Activated T-cell treated with anti-CD3 and anti-CD28 coated beads, Interleukin-2, amount 50 U/mL, for 4 hours (primary cell): Measurements from ENCODE around the gene CIAO3. TPM values are rescaled to one million over a fixed set of nuclear protein-coding genes. Genes with fewer than 3 reads are reported as not detected.
"Not testable (repeated sequence)": the region's sequence is repeated elsewhere in the genome, so short reads cannot be mapped to it uniquely, and the experiment has no call there.

Experiments used
- ATAC-seq, 2 donors: fragments of 200-7000 bp; cut with Tn5 transposase; one replicate each; pipeline ENCODE4 v1.10.0; 2021
- DNase-seq: peaks from one replicate; pipeline ENCODE4 v3.0.0-alpha.2; 2020
- H3K27me3 Mint-ChIP-seq: one replicate; pipeline ENCODE4 v1.8.0; 2021; ENCODE audit warnings: low read depth, mixed read lengths
- H3K36me3 Mint-ChIP-seq: one replicate; pipeline ENCODE4 v1.8.0; 2022; ENCODE audit warnings: mixed read lengths; ENCODE audit not compliant: insufficient read depth
- H3K4me1 Mint-ChIP-seq: one replicate; pipeline ENCODE4 v1.8.0; 2021; ENCODE audit warnings: low read depth, mixed read lengths
- H3K4me3 Mint-ChIP-seq: one replicate; pipeline ENCODE4 v1.8.0; 2021; ENCODE audit warnings: mild to moderate bottlenecking, moderate library complexity, mixed read lengths
- H3K9me3 Mint-ChIP-seq: one replicate; pipeline ENCODE4 v1.8.0; 2021; ENCODE audit warnings: mixed read lengths
- total RNA-seq, 3 donors: library from RNA; stranded (reverse); gene quantifications; one replicate each; pipeline ENCODE4 v1.2.1, GENCODE V29; 2021

CIAO3 gene
- total RNA-seq, 3 donors from 2014 or later: 30.1 to 39.5 (median 34.8) TPM

DNA sequence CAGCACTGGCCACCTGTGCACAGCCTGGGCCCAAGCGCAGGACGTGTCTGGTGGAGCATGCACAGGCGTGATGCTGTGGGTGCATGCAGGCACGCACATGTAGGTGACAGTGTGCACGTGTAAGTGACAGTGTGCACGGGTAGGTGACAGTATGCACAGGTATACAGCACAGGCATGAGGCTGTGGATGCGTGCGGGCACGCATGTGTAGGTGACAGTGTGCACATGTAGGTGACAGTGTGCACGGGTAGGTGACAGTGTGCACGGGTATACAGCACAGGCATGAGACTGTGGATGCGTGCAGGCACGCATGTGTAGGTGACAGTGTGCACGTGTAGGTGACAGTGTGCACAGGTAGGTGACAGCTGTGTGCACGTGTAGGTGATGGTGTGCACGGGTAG, 39.5 kb upstream of the CIAO3 start:
- Mint-ChIP-seq H3K4me1 (peaks cover 6% of the 10 kb centered on the region), H3K36me3 (no peaks in the 10 kb centered on the region), H3K9me3 (no peaks in the 10 kb centered on the region), H3K4me3 (no peak overlapping the region), H3K27me3 (peaks cover 17% of the 10 kb centered on the region)
- no peak for DNase-seq
- no peak for ATAC-seq

GRCh38 chr16:779561-779960, 38.8 kb upstream of the CIAO3 start:
- no peak overlapping the region for H3K4me3 Mint-ChIP-seq
- no peak for ATAC-seq
- no peaks in the 10 kb centered on the region for H3K9me3 Mint-ChIP-seq
- no peak for DNase-seq
- H3K36me3 Mint-ChIP-seq: no peaks in the 10 kb centered on the region
- H3K27me3 Mint-ChIP-seq: peaks cover 17% of the 10 kb centered on the region
- H3K4me1 Mint-ChIP-seq: peaks cover 2% of the 10 kb centered on the region

DNA sequence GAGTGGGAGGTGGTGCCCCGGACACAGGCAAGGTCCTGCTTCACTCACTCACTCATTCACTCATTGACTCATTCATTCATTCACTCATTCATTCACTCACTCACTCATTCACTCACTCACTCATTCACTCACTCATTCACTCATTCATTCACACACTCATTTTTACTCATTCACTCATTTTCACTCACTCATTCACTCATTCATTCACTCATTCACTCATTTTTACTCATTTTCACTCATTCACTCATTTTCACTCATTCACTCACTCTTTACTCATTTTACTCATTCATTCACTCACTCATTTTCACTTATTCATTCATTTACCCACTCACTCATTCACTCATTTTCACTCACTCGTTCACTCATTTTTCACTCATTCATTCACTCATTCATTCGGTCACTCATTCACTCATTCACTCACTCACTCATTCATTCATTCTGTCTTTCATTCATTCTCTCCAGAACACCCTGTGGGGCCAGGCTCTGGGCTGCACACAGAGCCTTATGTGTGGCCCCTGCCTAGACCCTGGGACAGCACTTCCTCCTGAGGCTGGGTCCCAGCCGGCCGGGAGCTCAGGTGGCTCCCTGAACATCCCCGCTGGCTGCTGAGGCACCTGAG, 38.2 kb upstream of the CIAO3 start:
- peaks cover 2% of the 10 kb centered on the region for H3K4me1 Mint-ChIP-seq
- peaks cover 17% of the 10 kb centered on the region for H3K27me3 Mint-ChIP-seq
- no peak overlapping the region for H3K4me3 Mint-ChIP-seq
- DNase-seq (no peak), ATAC-seq (no peak)
- no peaks in the 10 kb centered on the region for H3K9me3 Mint-ChIP-seq
- H3K36me3 Mint-ChIP-seq: no peaks in the 10 kb centered on the region

DNA sequence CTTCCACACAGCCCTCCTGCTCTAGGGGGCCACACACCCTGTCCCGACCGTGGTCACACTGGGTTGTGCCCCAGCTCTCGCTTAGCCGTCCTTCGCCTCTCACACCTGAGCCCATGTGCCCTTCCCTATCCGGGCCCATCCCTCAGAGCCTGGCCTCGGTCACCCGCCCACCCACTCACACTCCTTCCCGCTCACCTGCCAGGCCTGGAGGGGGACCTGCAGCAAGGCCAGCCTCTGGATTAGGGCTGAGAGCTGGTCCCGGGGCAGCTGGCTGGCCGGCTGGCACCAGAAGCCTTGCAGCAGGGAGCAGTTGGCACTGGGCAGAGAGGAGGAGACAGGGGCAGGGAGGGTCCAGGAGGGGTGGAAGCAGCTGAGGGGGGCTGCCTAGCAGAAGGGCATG, 37.6 kb upstream of the CIAO3 start:
- H3K9me3 Mint-ChIP-seq: no peaks in the 10 kb centered on the region
- H3K4me3 Mint-ChIP-seq: no peak overlapping the region
- ATAC-seq (peak in 1 of 2 donors; percentile 7), DNase-seq (no peak)
- peaks cover 2% of the 10 kb centered on the region for H3K4me1 Mint-ChIP-seq
- no peaks in the 10 kb centered on the region for H3K36me3 Mint-ChIP-seq
- peaks cover 17% of the 10 kb centered on the region for H3K27me3 Mint-ChIP-seq

GRCh38 chr16:777826-778225, 37.0 kb upstream of the CIAO3 start:
- H3K9me3 Mint-ChIP-seq: no peaks in the 10 kb centered on the region
- peaks cover 2% of the 10 kb centered on the region for H3K4me1 Mint-ChIP-seq
- ATAC-seq (no peak), DNase-seq (no peak)
- H3K36me3 Mint-ChIP-seq: no peaks in the 10 kb centered on the region
- H3K4me3 Mint-ChIP-seq: no peak overlapping the region
- peaks cover 17% of the 10 kb centered on the region for H3K27me3 Mint-ChIP-seq

DNA sequence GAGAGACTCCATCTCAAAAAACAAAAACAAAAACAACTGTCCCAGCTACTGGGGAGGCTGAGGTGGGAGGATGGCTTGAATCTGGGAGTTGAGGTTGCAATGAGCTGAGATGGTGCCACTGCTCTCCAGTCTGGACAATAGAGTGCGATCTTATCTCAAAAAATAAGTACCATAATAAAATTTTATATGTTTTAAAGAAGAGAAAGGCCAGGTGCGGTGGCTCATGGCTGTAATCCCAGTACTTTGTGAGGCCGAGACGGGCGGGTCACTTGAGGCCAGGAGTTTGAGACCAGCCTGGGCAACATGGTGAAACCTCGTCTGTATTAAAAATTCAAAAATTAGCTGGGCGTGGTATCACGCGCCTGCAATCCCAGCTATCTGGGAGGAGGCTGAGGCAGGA, 36.0 kb upstream of the CIAO3 start:
- no peaks in the 10 kb centered on the region for H3K36me3 Mint-ChIP-seq
- H3K27me3 Mint-ChIP-seq: peaks cover 17% of the 10 kb centered on the region
- H3K9me3 Mint-ChIP-seq: no peaks in the 10 kb centered on the region
- H3K4me3 Mint-ChIP-seq: no peak overlapping the region
- DNase-seq (no peak), ATAC-seq (no peak)
- H3K4me1 Mint-ChIP-seq: peaks cover 2% of the 10 kb centered on the region

GRCh38 chr16:776298-776697, 35.5 kb upstream of the CIAO3 start:
- not testable (repeated sequence) for H3K36me3 Mint-ChIP-seq, H3K4me1 Mint-ChIP-seq, H3K9me3 Mint-ChIP-seq, H3K4me3 Mint-ChIP-seq, ATAC-seq, DNase-seq
- peaks cover 17% of the 10 kb centered on the region for H3K27me3 Mint-ChIP-seq

DNA sequence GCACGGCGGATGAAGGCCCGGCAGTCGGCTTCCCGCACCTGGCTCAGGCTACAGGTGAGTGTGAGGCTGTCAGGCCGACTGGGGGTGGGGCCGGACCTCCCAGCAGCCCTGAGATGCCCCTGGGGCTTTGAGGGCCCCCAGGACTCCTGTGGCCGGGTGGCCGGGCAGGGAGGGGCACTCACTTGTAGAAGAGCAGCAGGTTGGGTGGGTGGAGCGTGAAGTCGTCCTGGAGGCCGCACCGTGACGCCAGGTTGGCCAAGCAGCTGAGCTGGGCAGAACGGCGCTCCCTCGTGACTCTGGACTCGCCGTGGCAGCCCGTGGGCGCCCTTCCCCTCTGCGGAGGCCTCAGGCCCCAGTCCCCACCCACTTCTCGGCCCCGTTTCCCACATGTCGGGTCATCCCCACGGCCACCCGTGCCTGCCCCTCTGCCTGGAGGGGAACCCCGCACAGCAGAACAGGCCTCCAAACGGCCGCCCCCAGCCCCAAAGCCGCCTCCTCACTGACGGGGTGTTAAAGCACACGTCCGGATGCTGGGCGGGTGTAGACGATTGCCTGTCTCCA, 34.5 kb upstream of the CIAO3 start:
- peaks cover 10% of the 10 kb centered on the region for H3K27me3 Mint-ChIP-seq
- H3K9me3 Mint-ChIP-seq: no peaks in the 10 kb centered on the region
- no peak overlapping the region for H3K4me3 Mint-ChIP-seq
- H3K4me1 Mint-ChIP-seq: peaks cover 2% of the 10 kb centered on the region
- H3K36me3 Mint-ChIP-seq: no peaks in the 10 kb centered on the region
- DNase-seq (no peak), ATAC-seq (no peak)

DNA sequence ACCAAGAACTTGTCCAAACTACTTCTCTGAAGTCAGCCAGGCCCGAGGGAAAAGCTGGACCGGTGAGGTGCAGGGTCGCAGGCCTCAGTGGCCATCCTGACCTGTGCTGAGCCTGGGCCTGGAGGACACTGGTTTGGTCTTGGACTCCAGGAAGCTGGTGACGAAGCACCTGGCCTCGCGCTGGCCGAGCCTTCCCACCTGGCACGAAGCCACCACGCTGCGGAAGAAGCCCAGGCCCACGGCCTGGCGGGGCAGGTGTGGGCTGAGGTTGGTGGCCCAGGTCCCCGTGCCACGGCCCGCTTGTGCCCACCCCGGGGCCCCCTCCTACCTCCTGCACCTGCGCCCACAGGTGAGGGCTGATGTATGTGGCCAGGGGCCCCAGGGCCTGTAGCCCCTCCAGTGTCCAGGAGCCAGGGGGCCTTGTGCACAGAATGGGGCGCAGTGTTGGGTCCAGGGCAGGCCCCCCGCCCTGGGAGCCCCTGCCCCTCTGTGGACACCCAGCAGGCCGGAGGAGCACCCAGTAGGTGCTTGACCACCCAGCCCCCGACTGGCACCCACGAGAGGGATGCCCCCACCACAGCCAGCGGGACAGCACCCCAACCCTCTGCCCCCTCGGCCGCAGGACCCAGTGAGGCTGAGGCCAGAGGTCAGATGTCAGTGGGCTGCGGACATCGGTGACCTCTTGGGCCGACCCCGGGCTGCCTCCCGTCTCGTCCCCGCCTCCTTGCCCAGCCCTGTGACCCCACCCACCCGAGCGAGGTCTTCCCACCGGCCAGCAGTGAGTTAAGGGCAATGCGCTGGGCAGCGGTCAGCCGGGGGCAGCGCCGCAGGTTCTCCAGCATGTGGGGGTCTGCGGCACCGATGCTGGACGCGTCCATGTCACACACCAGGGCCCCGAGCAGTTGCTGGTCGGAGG, 33.5 kb upstream of the CIAO3 start:
- Mint-ChIP-seq H3K4me3 (no peak overlapping the region), H3K36me3 (no peaks in the 10 kb centered on the region), H3K9me3 (no peaks in the 10 kb centered on the region), H3K27me3 (peaks cover 8% of the 10 kb centered on the region), H3K4me1 (peaks cover 2% of the 10 kb centered on the region)
- DNase-seq (no peak), ATAC-seq (no peak)

DNA sequence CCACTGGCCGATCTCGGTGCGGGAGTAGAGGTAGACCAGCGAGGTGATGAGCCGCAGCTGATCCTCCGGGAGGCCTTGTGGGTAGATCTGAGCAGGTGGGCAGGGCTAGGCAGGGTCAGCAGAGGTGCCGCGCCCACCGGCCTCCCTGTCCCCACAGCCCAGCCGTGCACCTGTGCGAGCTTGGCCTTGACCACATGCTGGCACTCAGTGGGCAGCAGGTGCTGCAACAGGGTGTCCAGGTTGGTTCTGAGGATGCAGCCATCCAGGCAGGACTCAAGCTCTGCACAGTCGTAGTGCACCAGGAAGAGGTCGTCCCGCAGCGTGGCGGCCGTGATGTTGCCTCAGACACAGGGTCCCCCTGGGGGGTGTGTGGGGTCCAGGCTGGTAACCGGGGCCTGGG, 32.2 kb upstream of the CIAO3 start:
- Mint-ChIP-seq H3K9me3 (no peaks in the 10 kb centered on the region), H3K4me3 (no peak overlapping the region), H3K4me1 (peaks cover 2% of the 10 kb centered on the region), H3K36me3 (no peaks in the 10 kb centered on the region), H3K27me3 (peaks cover 7% of the 10 kb centered on the region)
- DNase-seq (no peak), ATAC-seq (no peak)

DNA sequence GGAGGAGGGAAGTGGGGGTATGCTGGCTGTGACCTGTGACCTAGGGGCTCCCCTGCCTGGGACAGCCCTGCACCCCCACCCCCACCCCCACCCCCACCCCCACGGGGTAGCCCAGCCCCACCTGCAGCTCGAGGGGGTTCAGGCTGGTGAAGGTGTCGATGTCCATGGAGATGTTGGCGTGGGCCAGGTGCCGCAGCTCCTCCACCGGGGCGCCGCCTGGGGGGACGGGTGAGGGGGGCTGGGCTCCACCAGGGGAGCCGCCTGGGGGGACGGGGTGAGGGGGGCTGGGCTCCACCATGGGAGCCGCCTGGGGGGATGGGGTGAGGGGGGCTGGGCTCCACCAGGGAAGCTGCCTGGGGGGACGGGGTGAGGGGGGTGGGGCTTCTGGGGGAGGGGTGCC, 29.6 kb upstream of the CIAO3 start:
- ATAC-seq (no peak), DNase-seq (no peak)
- Mint-ChIP-seq H3K4me3 (no peak overlapping the region), H3K27me3 (no peaks in the 10 kb centered on the region), H3K4me1 (no peaks in the 10 kb centered on the region), H3K9me3 (no peaks in the 10 kb centered on the region), H3K36me3 (no peaks in the 10 kb centered on the region)

DNA sequence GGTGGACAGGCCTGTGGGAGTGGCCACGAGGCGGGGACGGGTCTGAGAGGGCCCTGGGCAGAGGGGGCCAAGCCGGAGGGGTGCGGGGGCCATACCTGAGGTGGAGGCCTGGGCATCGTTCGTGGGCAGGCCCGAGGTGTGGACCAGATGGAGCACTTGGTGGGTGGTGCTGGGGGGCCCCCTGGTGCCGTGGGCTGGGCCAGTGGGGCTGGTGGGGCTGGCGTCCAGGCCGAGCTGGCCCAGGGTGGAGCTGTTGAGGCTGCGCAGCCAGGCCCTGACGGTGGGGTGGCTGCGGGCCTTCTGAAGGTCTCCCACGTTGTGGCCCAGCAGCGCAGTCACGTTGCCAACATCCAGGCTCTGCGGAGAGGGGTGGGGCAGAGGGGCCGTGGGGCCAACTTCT, 29.1 kb upstream of the CIAO3 start:
- no peaks in the 10 kb centered on the region for H3K27me3 Mint-ChIP-seq
- H3K4me3 Mint-ChIP-seq: no peak overlapping the region
- no peak for ATAC-seq
- no peaks in the 10 kb centered on the region for H3K4me1 Mint-ChIP-seq
- no peaks in the 10 kb centered on the region for H3K9me3 Mint-ChIP-seq
- DNase-seq: no peak
- no peaks in the 10 kb centered on the region for H3K36me3 Mint-ChIP-seq

- H3K27me3 Mint-ChIP-seq: no peaks in the 10 kb centered on the region
- H3K9me3 Mint-ChIP-seq: no peaks in the 10 kb centered on the region
- no peaks in the 10 kb centered on the region for H3K4me1 Mint-ChIP-seq
- no peak for DNase-seq
- no peaks in the 10 kb centered on the region for H3K36me3 Mint-ChIP-seq
- ATAC-seq: no peak
- no peak overlapping the region for H3K4me3 Mint-ChIP-seq
Measured at GRCh38 chr16:769184-769784, 28.5 kb upstream of the CIAO3 start.

DNA sequence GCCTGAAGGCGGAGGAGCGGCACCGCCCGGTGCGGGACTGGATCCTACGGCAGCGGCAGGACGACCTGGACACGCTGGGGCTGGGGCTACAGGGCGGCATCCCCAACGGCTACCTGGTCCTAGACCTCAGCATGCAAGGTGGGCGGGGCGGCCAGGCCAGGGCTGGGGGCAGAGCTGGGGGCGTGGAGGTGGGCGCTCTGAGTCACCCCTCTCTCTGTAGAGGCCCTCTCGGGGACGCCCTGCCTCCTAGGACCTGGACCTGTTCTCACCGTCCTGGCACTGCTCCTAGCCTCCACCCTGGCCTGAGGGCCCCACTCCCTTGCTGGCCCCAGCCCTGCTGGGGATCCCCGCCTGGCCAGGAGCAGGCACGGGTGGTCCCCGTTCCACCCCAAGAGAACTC, 27.6 kb upstream of the CIAO3 start:
- no peaks in the 10 kb centered on the region for H3K27me3 Mint-ChIP-seq
- ATAC-seq (no peak), DNase-seq (no peak)
- H3K4me1 Mint-ChIP-seq: no peaks in the 10 kb centered on the region
- H3K4me3 Mint-ChIP-seq: no peak overlapping the region
- no peaks in the 10 kb centered on the region for H3K36me3 Mint-ChIP-seq
- no peaks in the 10 kb centered on the region for H3K9me3 Mint-ChIP-seq
